ENCODE results near the gene AMBRA1. TPM values are rescaled to one million over a fixed set of nuclear protein-coding genes. Genes with fewer than 3 reads are reported as not detected.

Gene AMBRA1
- total RNA-seq, 1 donor from 2014 or later, result 45.8 TPM

DNA sequence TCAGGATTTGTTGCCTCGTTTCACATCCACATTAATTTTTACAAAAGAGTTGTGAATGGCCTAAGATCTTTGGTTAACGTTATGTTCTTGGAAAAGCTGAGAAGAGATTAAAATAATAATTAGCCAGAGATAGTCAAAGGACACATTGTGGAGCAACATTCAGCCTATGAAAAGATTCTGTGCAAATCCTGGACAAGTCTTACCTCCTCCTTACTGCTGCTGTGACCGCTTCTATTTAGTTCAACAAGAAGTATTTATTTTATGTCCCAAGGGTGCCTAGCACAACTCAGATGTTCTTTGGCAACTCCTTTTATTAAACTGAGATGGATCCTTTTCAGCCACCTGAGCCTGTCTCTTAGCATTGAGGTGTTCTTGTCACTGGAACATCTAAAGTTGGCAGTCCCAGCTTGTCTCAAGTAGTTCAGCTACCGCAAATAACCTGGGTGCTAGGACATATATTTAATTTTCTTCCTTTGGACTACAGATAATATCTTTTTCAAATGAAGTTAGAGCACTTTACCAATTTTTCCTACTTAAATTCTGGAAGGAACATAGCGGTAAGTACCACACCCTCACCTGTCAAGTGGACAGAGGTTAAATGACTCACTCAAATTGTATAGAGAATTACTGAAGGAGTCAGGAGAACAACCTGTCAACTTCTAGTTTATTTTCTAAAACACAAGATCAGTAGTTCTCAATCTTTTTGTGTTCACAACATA, 121.7 kb downstream of the AMBRA1 start:
- H3K4me1 Mint-ChIP-seq, result no peaks in the 10 kb centered on the region
- DNase-seq (ENCODE audit: low read depth, low spot score), result no peak
- TF ChIP-seq, protein P1, sequence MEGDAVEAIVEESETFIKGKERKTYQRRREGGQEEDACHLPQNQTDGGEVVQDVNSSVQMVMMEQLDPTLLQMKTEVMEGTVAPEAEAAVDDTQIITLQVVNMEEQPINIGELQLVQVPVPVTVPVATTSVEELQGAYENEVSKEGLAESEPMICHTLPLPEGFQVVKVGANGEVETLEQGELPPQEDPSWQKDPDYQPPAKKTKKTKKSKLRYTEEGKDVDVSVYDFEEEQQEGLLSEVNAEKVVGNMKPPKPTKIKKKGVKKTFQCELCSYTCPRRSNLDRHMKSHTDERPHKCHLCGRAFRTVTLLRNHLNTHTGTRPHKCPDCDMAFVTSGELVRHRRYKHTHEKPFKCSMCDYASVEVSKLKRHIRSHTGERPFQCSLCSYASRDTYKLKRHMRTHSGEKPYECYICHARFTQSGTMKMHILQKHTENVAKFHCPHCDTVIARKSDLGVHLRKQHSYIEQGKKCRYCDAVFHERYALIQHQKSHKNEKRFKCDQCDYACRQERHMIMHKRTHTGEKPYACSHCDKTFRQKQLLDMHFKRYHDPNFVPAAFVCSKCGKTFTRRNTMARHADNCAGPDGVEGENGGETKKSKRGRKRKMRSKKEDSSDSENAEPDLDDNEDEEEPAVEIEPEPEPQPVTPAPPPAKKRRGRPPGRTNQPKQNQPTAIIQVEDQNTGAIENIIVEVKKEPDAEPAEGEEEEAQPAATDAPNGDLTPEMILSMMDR (conservative IDR thresholded peaks at IDR 0.05), result no peak
- no peaks in the 10 kb centered on the region for H3K27me3 Mint-ChIP-seq (ENCODE audit: low read depth)
- H3K36me3 Mint-ChIP-seq (ENCODE audit: low read depth), result no peaks in the 10 kb centered on the region
- H3K27ac Mint-ChIP-seq (ENCODE audit: unreplicated experiment), result no peak overlapping the region
- no peak overlapping the region for H3K4me3 Mint-ChIP-seq
- no peaks in the 10 kb centered on the region for H3K9me3 Mint-ChIP-seq

DNA sequence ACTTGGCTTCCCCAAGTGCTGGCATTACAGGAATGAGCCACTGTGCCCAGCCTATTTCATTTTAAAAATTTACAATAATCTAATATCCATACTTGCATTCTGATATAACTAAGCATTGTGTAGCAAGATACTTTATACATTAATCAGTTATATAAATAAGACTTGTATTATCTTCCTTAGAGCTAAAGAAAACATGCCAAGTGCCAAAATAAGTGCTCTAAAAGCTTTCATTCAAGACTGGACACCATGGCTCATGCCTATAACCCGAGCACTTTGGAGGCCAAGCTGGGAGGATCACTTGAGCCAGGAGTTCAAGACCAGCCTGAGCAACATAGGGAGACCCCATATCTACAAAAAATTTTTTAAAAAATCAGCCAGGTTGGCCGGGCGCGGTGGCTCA, 123.9 kb downstream of the AMBRA1 start:
- H3K4me1 Mint-ChIP-seq, result peaks cover 5% of the 10 kb centered on the region
- H3K27ac Mint-ChIP-seq (ENCODE audit: unreplicated experiment), result no peak overlapping the region

DNA sequence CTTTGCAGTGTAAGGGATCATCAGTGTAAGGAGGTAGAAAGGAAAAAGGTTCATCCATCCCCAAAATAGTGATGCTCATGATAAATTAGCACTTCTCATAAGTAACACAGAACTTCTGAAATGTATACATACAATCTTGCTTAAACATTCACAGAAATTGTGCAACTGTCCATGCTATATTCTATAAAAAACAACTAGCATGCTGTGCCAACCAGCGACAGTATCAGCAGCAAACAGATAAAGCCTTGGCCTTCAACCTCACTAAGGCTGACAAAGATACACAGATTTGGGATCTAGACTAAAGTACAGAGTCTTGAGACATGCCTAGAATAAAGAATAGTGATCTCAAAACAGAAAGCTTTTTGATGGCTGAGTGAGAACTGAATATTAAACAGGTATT, 128.1 kb downstream of the AMBRA1 start:
- no peak for DNase-seq (ENCODE audit: low read depth, low spot score)
- no peaks in the 10 kb centered on the region for H3K27me3 Mint-ChIP-seq (ENCODE audit: low read depth)
- no peak overlapping the region for H3K27ac Mint-ChIP-seq (ENCODE audit: unreplicated experiment)
- H3K4me1 Mint-ChIP-seq, result peaks cover 21% of the 10 kb centered on the region
- no peaks in the 10 kb centered on the region for H3K9me3 Mint-ChIP-seq
- no peaks in the 10 kb centered on the region for H3K36me3 Mint-ChIP-seq (ENCODE audit: low read depth)
- H3K4me3 Mint-ChIP-seq, result no peak overlapping the region
- TF ChIP-seq, protein P1 (conservative IDR thresholded peaks at IDR 0.05), result no peak

More for the DNA sequence above, 123.9 kb downstream of the AMBRA1 start:
- Mint-ChIP-seq H3K36me3 (ENCODE audit: low read depth) (no peaks in the 10 kb centered on the region), H3K4me3 (no peak overlapping the region), H3K9me3 (no peaks in the 10 kb centered on the region), H3K27me3 (ENCODE audit: low read depth) (no peaks in the 10 kb centered on the region)
- TF ChIP-seq, protein P1 (conservative IDR thresholded peaks at IDR 0.05), result no peak
- no peak for DNase-seq (ENCODE audit: low read depth, low spot score)

GRCh38 chr11:46463701-46464421, 130.0 kb downstream of the AMBRA1 start:
- DNase-seq (ENCODE audit: low read depth, low spot score), result no peak
- H3K4me1 Mint-ChIP-seq, result peaks cover 21% of the 10 kb centered on the region
- no peaks in the 10 kb centered on the region for H3K27me3 Mint-ChIP-seq (ENCODE audit: low read depth)
- TF ChIP-seq, protein P1 (conservative IDR thresholded peaks at IDR 0.05), result no peak
- H3K9me3 Mint-ChIP-seq, result no peaks in the 10 kb centered on the region
- H3K27ac Mint-ChIP-seq (ENCODE audit: unreplicated experiment), result no peak overlapping the region
- H3K36me3 Mint-ChIP-seq (ENCODE audit: low read depth), result no peaks in the 10 kb centered on the region
- no peak overlapping the region for H3K4me3 Mint-ChIP-seq

- no peaks in the 10 kb centered on the region for H3K9me3 Mint-ChIP-seq
- DNase-seq (ENCODE audit: low read depth, low spot score), result no peak
- H3K27me3 Mint-ChIP-seq (ENCODE audit: low read depth), result no peaks in the 10 kb centered on the region
- no peaks in the 10 kb centered on the region for H3K36me3 Mint-ChIP-seq (ENCODE audit: low read depth)
- peaks cover 31% of the 10 kb centered on the region for H3K4me1 Mint-ChIP-seq
- H3K4me3 Mint-ChIP-seq, result no peak overlapping the region
- TF ChIP-seq, protein P1 (conservative IDR thresholded peaks at IDR 0.05), result no peak
- H3K27ac Mint-ChIP-seq (ENCODE audit: unreplicated experiment), result no peak overlapping the region
These were observed 132.3 kb downstream of the AMBRA1 start for GRCh38 chr11:46461461-46461927.

Measured in neural crest cell (in vitro differentiated cells).